Keratinocyte (primary cell): ENCODE measurements around the gene CASKIN2. TPM values are rescaled to one million over a fixed set of nuclear protein-coding genes. Genes with fewer than 3 reads are reported as not detected.

ENCODE experiments used
- DNase-seq: peaks from one replicate; pipeline ENCODE4 v3.0.0-alpha.2; 2011; ENCODE audit warnings: low read depth, missing footprints, low spot score
- FAIRE-seq: peaks from 2 replicates; lab custom pipeline; 2011; peaks lifted over from hg19 to GRCh38; lab: Jason Lieb, UNC
- H2AFZ ChIP-seq: 2 replicates; pipeline ENCODE4 v1.6.0; 2012; ENCODE audit warnings: low read length, control low read depth, inconsistent platforms; ENCODE audit not compliant: control insufficient read depth
- H3K27ac ChIP-seq: 2 replicates; pipeline ENCODE4 v1.5.1; 2011; ENCODE audit warnings: low read length; ENCODE audit not compliant: control insufficient read depth, insufficient read depth
- H3K27me3 ChIP-seq: 3 replicates; pipeline ENCODE4 v1.6.0; 2011; ENCODE audit warnings: low read length; ENCODE audit not compliant: control insufficient read depth, insufficient read depth; ENCODE audit errors: extremely low read depth
- H3K36me3 ChIP-seq, 2 experiments: 2 replicates in 1 of 2; 3 replicates in 1 of 2; pipeline ENCODE4 v1.5.1; 2011; ENCODE audit warnings: low read length in 2 of 2, mild to moderate bottlenecking in 1 of 2; ENCODE audit not compliant: control insufficient read depth in 2 of 2, insufficient read depth in 2 of 2; ENCODE audit errors: extremely low read depth in 1 of 2
- H3K4me1 ChIP-seq: 3 replicates; pipeline ENCODE4 v1.5.1; 2011; ENCODE audit warnings: low read length; ENCODE audit not compliant: control insufficient read depth, insufficient read depth; ENCODE audit errors: extremely low read depth
- H3K4me2 ChIP-seq: 3 replicates; pipeline ENCODE4 v1.6.0; 2011; ENCODE audit warnings: low read depth, low read length; ENCODE audit not compliant: control insufficient read depth, insufficient read depth; ENCODE audit errors: extremely low read depth
- H3K4me3 ChIP-seq, 3 experiments: fragments of 200-600 bp in 1 of 3; sonication (generic) in 1 of 3; 2 replicates in 2 of 3; 3 replicates in 1 of 3; pipeline ENCODE4 v1.5.1; 2011 to 2016; ENCODE audit warnings: low read length in 3 of 3, mild to moderate bottlenecking in 3 of 3, control low read depth in 2 of 3, inconsistent platforms in 1 of 3, low read depth in 1 of 3, mixed read lengths in 1 of 3, mixed run types in 1 of 3, moderate library complexity in 1 of 3; ENCODE audit not compliant: control insufficient read depth in 2 of 3, insufficient read depth in 2 of 3; ENCODE audit errors: extremely low read depth in 1 of 3
- H3K79me2 ChIP-seq: 2 replicates; pipeline ENCODE4 v1.6.0; 2012; ENCODE audit warnings: low read length; ENCODE audit not compliant: control insufficient read depth, insufficient read depth
- H3K9ac ChIP-seq: 3 replicates; pipeline ENCODE4 v1.6.0; 2011; ENCODE audit warnings: low read length; ENCODE audit not compliant: control insufficient read depth, insufficient read depth; ENCODE audit errors: extremely low read depth
- H3K9me1 ChIP-seq: 3 replicates; pipeline ENCODE4 v1.6.0; 2011; ENCODE audit warnings: low read length; ENCODE audit not compliant: control insufficient read depth, insufficient read depth; ENCODE audit errors: extremely low read depth
- H3K9me3 ChIP-seq: 2 replicates; pipeline ENCODE4 v1.5.1; 2012; ENCODE audit warnings: low read depth, low read length; ENCODE audit not compliant: control insufficient read depth
- H4K20me1 ChIP-seq: 3 replicates; pipeline ENCODE4 v1.6.0; 2011; ENCODE audit warnings: low read length; ENCODE audit not compliant: control insufficient read depth, insufficient read depth; ENCODE audit errors: extremely low read depth
- CTCF ChIP-seq, 3 experiments: IDR thresholded peaks in 1 of 3; conservative IDR thresholded peaks in 1 of 3; optimal IDR thresholded peaks in 1 of 3; 2 replicates in 2 of 3; 3 replicates in 1 of 3; pipeline versions ENCODE3 to v1.5.1; 2011; ENCODE audit warnings: low read length in 3 of 3, mild to moderate bottlenecking in 3 of 3, moderate library complexity in 2 of 3, control low read depth in 1 of 3, inconsistent platforms in 1 of 3; ENCODE audit not compliant: insufficient read depth in 2 of 3; ENCODE audit errors: extremely low read depth in 1 of 3
- EZH2 ChIP-seq: IDR thresholded peaks from one replicate; pipeline ENCODE4 v1.6.1; 2012; ENCODE audit warnings: inconsistent platforms, mild to moderate bottlenecking, low read length, moderate library complexity
- dilution Hi-C: fragments of 300-500 bp; cut with MboI; formaldehyde crosslinking; loops from one replicate; pipeline ENCODE4 v1.7.0; 2020; ENCODE audit warnings: low sequenced_read_pairs; ENCODE audit not compliant: extremely low pct_ligation_motif_present
- polyA plus RNA-seq, 5 experiments: library from polyadenylated mRNA; depleted of rRNA in 3 of 5; stranded (reverse) in 3 of 5; stranded (forward) in 1 of 5; unstranded in 1 of 5; fragments of >200 nt; gene quantifications; 1 replicate in 1 of 5; 2 replicates in 3 of 5; 3 replicates in 1 of 5; pipeline versions ENCODE4 v1.2.1 to v1.2.3, GENCODE V29; 2011 to 2012; ENCODE audit warnings: missing spikeins in 2 of 5, low read depth in 1 of 5, low replicate concordance in 1 of 5

The CASKIN2 gene
- polyA plus RNA-seq, 1 donor (not counting 4 experiments of a cell fraction or from before 2014, with no cell fraction given), result 3.7 TPM

- H3K4me3 ChIP-seq, result no peak overlapping the region
- H3K79me2 ChIP-seq, result no peaks in the 10 kb centered on the region
- no peaks in the 10 kb centered on the region for H3K4me1 ChIP-seq
- no peak overlapping the region for H2AFZ ChIP-seq
- H3K9me3 ChIP-seq, result no peaks in the 10 kb centered on the region
- H3K9me1 ChIP-seq, result no peaks in the 10 kb centered on the region
- FAIRE-seq (no peak), DNase-seq (no peak)
- no peaks in the 10 kb centered on the region for H3K27me3 ChIP-seq
- dilution Hi-C loops, result no loop called here
- no peak for TF ChIP-seq EZH2
- no peak for TF ChIP-seq CTCF (optimal IDR thresholded peaks at IDR 0.05 in 1 of 3, IDR thresholded peaks at IDR 0.05 in 1 of 3, conservative IDR thresholded peaks at IDR 0.05 in 1 of 3; ENCODE audit: extremely low read depth in 1 of 3, insufficient read depth in 2 of 3, low read length in 3 of 3)
- no peak overlapping the region for H3K9ac ChIP-seq
- H3K27ac ChIP-seq, result no peak overlapping the region
- H3K4me2 ChIP-seq, result no peak overlapping the region
- peaks cover 0 to 4% of the 10 kb centered on the region in 2 experiments for H3K36me3 ChIP-seq
- H4K20me1 ChIP-seq, result peaks cover 4% of the 10 kb centered on the region
Measured at GRCh38 chr17:75487351-75488070, 27.8 kb downstream of the CASKIN2 start.

GRCh38 chr17:75486951-75487350 lies 28.4 kb downstream of the CASKIN2 start:
- Histone ChIP-seq H3K27ac (no peak overlapping the region), H3K9me3 (no peaks in the 10 kb centered on the region), H3K36me3 (peaks cover 0 to 4% of the 10 kb centered on the region in 2 experiments), H3K27me3 (no peaks in the 10 kb centered on the region), H3K4me3 (no peak overlapping the region), H3K9me1 (no peaks in the 10 kb centered on the region), H3K4me2 (no peak overlapping the region), H2AFZ (no peak overlapping the region), H3K9ac (no peak overlapping the region), H4K20me1 (peaks cover 4% of the 10 kb centered on the region), H3K4me1 (no peaks in the 10 kb centered on the region), H3K79me2 (no peaks in the 10 kb centered on the region)
- dilution Hi-C loops, result no loop called here
- FAIRE-seq (no peak), DNase-seq (no peak)
- TF ChIP-seq EZH2 (no peak), CTCF (optimal IDR thresholded peaks at IDR 0.05 in 1 of 3, IDR thresholded peaks at IDR 0.05 in 1 of 3, conservative IDR thresholded peaks at IDR 0.05 in 1 of 3; ENCODE audit: extremely low read depth in 1 of 3, insufficient read depth in 2 of 3, low read length in 3 of 3) (no peak)
